Stimulated activated CD4-positive, alpha-beta T cell treated with anti-CD3 and anti-CD28 coated beads, Interleukin-2, amount 100 ng/mL, for 4 hours (primary cell): Measurements from ENCODE around the gene RRBP1.
"Not testable (repeated sequence)": the region's sequence is repeated elsewhere in the genome, so short reads cannot be mapped to it uniquely, and the experiment has no call there.

Experiments
- DNase-seq: peaks from one replicate; pipeline ENCODE4 v3.0.0-alpha.2; 2020; ENCODE audit warnings: low read depth

RRBP1 gene

DNA sequence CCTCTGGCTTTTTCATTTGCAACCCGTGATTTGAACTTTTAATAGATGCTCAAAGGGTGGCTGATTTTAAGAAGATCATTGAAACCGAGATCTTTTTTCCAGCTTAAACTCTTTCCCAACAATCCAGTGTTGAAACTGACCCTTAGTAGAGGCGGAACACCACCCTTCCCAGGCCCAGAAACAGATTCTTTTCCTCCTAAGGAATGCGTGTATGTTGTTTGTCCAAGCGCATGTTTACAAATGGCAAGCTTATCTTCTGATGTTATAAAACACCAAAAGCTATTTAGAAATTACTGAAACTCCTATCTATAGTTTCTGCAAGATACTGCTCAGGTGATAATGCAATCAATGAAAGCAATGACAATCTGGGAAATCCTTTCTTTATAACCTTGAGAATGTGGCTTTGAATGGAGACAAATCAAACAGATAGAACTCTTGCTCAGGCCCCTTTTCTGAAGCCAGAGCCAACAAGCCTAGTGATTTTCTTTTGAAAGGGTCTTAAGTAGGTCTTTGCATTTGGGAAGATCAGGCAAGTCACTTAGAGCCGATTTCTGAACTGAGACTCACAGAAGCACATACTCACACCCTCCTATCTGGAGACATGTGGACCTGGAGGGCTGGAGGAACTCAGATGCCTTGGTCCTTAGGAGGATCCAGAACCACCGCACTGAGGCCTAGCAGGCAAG lies 26.8 kb upstream of the RRBP1 start:
- DNase-seq, result no peak

DNA sequence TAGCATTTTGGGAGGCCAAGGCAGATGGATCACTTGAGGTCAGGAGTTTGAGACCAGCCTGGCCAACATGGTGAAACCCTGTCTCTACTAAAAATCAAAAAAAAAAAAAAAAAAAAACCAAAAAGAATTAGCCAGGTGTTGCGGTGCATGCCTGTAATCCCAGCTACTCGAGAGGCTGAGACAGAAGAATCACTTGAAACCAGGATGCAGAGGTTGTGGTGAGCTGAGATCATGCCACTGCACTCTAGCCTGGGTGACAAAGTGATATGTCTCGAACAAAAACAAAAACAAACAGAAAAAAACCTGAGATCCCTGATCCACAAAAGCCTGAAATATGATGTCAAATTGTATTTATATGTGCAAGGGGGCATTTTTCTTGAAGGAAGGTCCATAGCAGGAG lies 25.9 kb upstream of the RRBP1 start:
- not testable (repeated sequence) for DNase-seq

- DNase-seq, result no peak
Measured at GRCh38 chr20:17706632-17707031, 24.6 kb upstream of the RRBP1 start.

- no peak for DNase-seq
Measured at GRCh38 chr20:17705916-17706315, 23.9 kb upstream of the RRBP1 start.

GRCh38 chr20:17704589-17705317 lies 22.7 kb upstream of the RRBP1 start:
- DNase-seq, result no peak

DNA sequence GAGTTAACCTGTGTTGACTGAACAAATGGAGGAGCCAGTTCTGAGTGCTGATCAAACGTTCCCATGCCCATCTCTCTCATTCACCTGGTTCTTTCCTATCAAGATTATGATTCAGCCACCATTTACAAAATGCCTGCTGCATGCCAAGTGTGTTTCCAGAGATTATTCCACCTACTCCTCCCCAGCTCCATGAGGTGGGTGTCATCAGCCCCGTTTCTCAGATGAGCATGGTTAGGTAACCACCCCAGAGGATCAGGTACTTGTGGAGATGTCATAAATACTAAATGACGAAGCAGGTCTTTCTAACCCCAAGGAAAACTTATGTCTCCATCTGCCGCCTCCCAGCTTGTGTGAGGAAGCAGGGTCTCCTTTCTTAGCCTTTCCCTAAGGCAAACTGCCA lies 19.8 kb upstream of the RRBP1 start:
- no peak for DNase-seq

DNA sequence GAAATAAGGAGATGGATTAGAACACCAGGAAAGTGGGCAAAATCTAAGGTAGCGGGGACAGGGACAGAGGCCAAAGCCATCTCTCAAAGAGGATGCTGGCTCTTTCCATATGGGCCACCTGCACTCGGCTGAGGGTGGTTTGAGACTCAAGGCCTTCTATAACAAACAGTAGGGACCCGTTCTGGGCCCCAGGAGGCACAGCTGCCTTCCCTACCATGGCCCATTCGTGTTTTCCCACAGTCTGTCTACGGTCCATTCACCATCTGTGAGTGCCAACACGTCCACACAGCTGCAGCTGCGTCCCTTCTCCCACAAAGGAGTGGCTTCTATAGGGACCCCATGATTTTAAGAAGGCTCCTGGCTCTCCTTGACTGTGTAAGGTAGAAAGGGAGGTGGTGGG lies 18.6 kb upstream of the RRBP1 start:
- no peak for DNase-seq

DNA sequence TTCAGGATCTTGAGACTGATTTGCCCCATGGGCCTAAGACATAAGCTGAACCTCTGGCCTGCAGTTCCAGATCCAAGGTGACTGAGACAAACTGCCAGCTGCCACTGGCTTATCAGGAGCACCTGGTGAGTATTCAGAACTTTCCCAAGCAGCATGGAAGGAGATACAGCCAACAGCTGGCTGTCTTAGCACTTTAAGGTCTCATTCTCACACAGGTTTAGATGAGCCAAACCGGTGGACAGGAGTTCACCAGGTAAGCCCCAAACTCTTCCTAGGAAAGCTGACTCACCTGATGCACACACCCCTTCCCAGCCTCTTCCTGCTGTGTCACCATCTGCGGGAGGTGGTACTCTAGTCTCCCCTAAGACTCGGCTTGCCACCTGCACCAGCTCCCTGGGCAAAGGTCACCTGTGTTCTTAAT lies 17.9 kb upstream of the RRBP1 start, which contains the start of gene BANF2:
TSS of gene BANF2 (plus strand) at position 36 of the 421 bp plus-strand sequence. CDS start 25,060 bp downstream, outside the sequence.
- DNase-seq, result no peak

- DNase-seq, result no peak
Measured at GRCh38 chr20:17698384-17698783, 16.3 kb upstream of the RRBP1 start.

- no peak for DNase-seq
Measured at GRCh38 chr20:17697171-17697570, 15.1 kb upstream of the RRBP1 start.

DNA sequence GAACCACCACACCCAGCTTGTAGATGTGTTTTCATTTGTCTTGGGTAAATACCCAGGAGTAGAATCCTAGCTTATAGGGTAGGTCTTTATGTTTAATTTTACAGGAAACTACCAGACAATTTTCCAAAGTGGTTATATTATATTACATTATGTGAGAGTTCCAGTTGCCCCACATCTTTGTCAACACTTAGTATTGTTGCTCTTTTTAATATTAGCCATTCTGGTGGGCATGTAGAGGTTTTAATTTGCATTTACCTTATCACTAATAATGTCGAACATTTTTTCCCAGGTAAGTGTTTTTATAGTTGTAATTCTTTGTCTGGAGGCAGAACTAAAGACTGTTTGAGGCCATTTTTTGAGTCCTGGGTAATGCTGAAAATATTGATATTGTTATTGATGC lies 14.2 kb upstream of the RRBP1 start:
- DNase-seq, result no peak

DNA sequence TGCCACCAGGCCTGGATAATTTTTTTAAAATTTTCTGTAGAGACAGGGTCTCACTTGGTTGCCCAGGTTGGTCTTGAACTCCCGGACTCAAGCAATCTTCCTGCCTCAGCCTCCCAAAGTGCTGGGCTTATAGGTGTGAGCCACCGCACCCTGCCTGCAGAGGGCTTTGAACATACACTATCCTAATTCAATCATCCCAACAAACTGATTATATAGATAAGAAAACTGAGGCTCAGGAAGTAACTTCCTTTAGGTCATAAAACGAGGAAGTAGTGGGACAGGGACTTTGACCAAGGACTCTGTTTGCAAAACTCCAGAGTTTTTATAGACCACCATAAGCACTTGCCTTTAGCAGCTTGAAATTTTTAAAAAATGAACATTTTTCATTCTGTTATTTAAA lies 12.7 kb upstream of the RRBP1 start:
- DNase-seq, result no peak

DNA sequence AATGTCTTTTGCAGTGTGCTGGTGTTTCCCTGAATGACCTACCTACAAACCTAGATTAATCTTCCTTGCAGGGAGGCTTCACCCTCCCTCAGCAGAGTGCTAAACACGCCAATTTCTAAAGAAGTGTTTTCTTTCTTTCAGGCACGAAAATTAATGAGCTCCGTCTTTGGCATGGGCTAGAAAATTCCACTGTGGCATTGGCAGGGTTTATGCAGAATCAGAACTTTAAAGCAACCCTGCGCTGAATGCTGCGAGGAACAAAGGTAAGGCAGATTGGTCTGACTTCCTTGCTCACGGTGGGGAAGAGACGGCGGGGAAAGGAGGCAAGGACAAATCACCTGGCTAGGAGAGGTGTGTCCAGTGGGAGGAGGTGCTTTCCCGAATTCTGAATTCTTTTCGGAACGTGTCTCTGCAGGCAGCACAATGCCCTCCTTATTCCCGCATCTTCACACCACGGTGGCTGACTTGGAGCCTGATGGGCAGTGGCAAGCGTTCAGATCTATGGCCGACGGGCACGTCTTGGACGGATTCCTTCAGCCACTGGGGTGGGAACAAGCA lies 11.5 kb upstream of the RRBP1 start:
- no peak for DNase-seq

DNA sequence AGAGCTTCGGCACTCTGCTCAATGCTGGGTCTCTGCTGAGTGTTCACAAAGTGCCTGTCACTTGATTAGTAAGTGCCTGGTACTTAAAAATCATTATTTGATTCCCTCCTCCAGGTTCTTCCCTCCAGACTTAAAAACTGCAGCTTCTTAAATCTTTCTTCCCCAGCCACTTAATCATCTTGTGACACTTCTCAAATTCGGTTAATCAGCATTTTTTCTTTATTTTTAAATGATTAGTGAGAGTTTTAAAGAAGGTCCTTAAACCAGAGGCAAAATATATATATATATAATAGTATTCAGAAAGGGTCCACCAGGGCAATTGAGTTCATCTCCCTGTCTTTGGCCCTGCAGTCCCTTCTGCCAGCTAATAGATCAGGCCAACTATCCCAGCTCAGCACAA lies 9.7 kb upstream of the RRBP1 start:
- no peak for DNase-seq

DNA sequence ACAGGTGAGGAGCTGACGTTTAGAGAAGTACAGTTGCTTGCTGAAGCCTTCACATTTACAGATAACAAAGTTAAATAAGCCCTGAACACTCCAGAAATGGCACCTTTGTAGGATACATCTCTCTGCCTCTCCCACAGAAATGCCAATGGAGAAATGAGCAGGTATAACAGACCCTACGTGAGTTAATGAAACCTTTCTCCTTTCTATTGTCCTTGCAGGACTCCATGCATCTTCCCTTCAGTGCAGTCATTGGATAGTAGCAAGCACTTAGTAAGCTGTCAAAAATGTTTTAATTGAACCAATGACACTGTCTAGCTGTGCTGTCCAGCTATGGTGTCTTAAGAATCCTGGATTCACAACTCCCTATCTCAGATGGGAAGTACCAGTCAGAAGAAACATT lies 8.1 kb upstream of the RRBP1 start:
- DNase-seq, result no peak

DNA sequence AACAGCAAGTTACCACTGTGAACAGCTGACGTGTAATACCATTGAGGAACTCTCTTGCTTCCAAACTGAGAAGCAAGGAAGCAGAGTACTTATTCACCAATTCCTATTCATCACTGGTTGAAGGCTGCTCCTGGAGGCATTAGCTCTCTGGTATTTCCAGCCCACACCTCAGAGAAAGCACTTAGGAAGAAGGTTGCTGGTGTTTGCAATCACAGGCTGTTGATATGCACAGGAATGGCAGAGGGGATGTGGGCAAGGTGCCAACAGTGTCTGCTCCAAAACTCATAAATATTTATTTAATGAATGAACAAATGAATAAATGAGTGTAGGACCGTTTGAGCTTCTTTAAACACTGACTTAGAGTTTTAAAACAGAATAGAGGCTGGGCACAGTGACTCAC lies 6.9 kb upstream of the RRBP1 start:
- DNase-seq, result no peak

- DNase-seq, result no peak
Measured at GRCh38 chr20:17687800-17688199, 5.8 kb upstream of the RRBP1 start.

- DNase-seq, result no peak
Measured at GRCh38 chr20:17685168-17685567, 3.1 kb upstream of the RRBP1 start.

- no peak for DNase-seq
Measured at GRCh38 chr20:17684077-17684888, 2.2 kb upstream of the RRBP1 start.

DNA sequence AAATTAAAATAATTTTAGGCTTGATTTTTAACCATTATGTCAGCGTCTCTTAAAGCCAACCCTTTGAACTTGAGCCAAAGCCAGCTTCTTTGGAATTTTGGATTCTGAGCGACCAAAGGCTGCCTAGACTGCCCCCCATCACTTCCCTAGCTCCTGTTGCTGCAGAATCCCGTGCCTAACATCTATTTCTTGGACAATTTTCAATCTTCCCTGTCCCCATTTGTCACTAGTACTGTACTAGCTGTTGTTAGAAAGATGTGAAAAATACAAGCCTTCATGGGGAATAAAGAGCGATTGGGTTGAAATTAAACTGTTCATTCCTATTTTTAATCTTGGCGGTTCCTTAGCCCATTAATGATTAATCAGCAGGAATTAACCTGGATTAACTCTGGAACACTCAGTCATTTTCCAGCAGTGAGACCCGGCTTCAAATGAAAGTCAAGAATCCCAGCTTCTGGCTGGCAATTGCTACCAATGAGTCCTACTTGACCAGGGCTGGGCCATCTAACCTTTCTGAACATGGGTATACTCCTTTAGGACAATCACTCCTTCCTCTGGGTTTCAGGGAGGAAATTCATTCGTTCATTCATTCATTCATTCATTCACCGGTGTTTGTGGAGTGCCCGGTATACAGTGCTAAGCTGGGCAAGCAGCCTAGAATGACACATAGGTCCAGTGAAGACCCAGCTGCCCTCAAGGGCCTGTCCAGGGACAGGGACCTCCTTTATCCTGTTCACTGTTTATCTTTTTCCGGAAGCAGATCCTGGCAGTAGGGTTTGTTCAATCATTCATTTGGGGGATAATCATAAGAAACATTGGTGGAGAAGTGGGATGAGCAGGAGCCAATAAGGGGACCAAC lies 1.4 kb upstream of the RRBP1 start:
- DNase-seq, result no peak

- no peak for DNase-seq
Measured at GRCh38 chr20:17682889-17683198, 802 bp upstream of the RRBP1 start.

GRCh38 chr20:17681726-17682102 lies 328 bp downstream of the RRBP1 start:
- no peak for DNase-seq
